Activated CD8-positive, alpha-beta memory T cell treated with anti-CD3 and anti-CD28 coated beads, Interleukin-2, amount 50 U/mL, for 4 hours (primary cell): ENCODE measurements around the gene CD82.

ENCODE experiments used
- DNase-seq: peaks from one replicate; pipeline ENCODE4 v3.0.0-alpha.2; 2020

The CD82 gene

GRCh38 chr11:44565211-44565952 is at the start of gene CD82:
TSS of gene CD82 (plus strand) at chr11:44565663. CDS start at chr11:44594663, 29,000 bp downstream.
- peak; percentile 98 for DNase-seq

GRCh38 chr11:44516688-44517507 is 48.6 kb upstream of the CD82 start:
- DNase-seq: no peak

GRCh38 chr11:44517541-44517940 is 47.9 kb upstream of the CD82 start:
- no peak for DNase-seq

- no peak for DNase-seq
Measured at GRCh38 chr11:44518968-44519550, 46.4 kb upstream of the CD82 start.

GRCh38 chr11:44519989-44520737 is 45.3 kb upstream of the CD82 start:
- no peak for DNase-seq

- DNase-seq: no peak
Measured at GRCh38 chr11:44521148-44521547, 44.3 kb upstream of the CD82 start.

- DNase-seq: no peak
Measured at GRCh38 chr11:44522294-44522693, 43.2 kb upstream of the CD82 start.

- no peak for DNase-seq
Measured at GRCh38 chr11:44524346-44524745, 41.1 kb upstream of the CD82 start.

GRCh38 chr11:44524751-44525201 is 40.7 kb upstream of the CD82 start:
- DNase-seq: no peak

GRCh38 chr11:44525473-44526252 is 39.8 kb upstream of the CD82 start:
- DNase-seq: no peak

- no peak for DNase-seq
Measured at GRCh38 chr11:44526438-44526837, 39.0 kb upstream of the CD82 start.

GRCh38 chr11:44527476-44527875 is 38.0 kb upstream of the CD82 start:
- no peak for DNase-seq

GRCh38 chr11:44528103-44528502 is 37.4 kb upstream of the CD82 start:
- DNase-seq: no peak

- no peak for DNase-seq
Measured at GRCh38 chr11:44528581-44528980, 36.9 kb upstream of the CD82 start.

GRCh38 chr11:44529895-44530412 is 35.5 kb upstream of the CD82 start:
- no peak for DNase-seq

GRCh38 chr11:44530413-44531115 is 34.9 kb upstream of the CD82 start:
- DNase-seq: no peak

- DNase-seq: no peak
Measured at GRCh38 chr11:44531116-44531504, 34.4 kb upstream of the CD82 start.

- DNase-seq: no peak
Measured at GRCh38 chr11:44531636-44532035, 33.8 kb upstream of the CD82 start.

- DNase-seq: no peak
Measured at GRCh38 chr11:44532809-44533208, 32.7 kb upstream of the CD82 start.

GRCh38 chr11:44533921-44534711 is 31.3 kb upstream of the CD82 start:
- DNase-seq: no peak
